ENCODE data around the gene RMDN2. TPM values are rescaled to one million over a fixed set of nuclear protein-coding genes. Genes with fewer than 3 reads are reported as not detected.
A peak's percentile ranks its signal among the peaks of the same experiment; 100 is the strongest.

Gene RMDN2
- polyA plus RNA-seq, 3 donors: 7.0 to 14.3 (median 10.7) TPM

DNA sequence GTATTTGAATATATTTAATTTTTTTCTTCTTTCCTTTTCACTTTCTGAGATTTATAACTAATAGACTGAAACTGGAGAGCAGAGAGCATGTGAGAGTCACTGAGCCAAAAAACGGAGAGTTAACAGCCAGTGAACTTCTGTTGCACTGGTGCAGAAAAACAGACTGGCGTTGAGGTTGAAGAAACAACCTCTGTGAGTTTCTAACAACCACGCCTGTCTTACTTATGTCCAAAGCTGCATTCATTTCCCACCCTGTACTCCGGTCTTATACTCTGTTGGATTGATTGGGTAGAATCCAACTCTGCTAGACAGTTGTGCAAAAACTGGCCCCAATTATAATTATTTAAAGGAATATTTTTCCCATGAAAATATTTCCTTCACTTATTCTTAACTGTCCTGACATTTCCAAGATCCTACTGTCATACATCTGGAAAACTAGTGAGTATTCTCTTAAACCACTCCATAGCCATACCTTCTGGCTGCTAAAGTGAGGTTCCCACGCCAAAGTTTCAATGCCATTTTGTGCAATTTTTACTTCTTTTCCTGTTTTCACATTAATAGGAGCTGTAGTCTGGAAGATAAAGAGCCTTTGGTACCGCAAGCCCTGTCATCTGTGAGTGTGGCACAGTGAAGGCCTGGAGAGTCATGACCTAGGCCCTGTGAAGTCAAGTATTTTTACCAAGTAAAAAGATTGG is 141.5 kb downstream of the RMDN2 start:
- Histone ChIP-seq H3K27ac (ENCODE audit: low read depth in 1 of 2, low read length in 2 of 2) (no peak overlapping the region), H3K9ac (ENCODE audit: insufficient read depth, low read length, poor library complexity, severe bottlenecking) (no peak overlapping the region), H3K79me2 (ENCODE audit: insufficient read depth, low read length) (peaks cover 23% of the 10 kb centered on the region), H3K27me3 (ENCODE audit: control insufficient read depth in 2 of 2, insufficient read depth in 2 of 2, low read length in 2 of 2) (peaks cover 0 to 11% of the 10 kb centered on the region in 2 donors), H3K9me3 (replicated peaks in 1 of 2; ENCODE audit: control insufficient read depth in 1 of 2, insufficient read depth in 1 of 2, low read length in 2 of 2) (no peaks in the 10 kb centered on the region), H3K4me3 (replicated peaks in 1 of 3; ENCODE audit: low read depth in 2 of 3, low read length in 3 of 3) (no peak overlapping the region), H3K4me2 (replicated peaks; ENCODE audit: extremely low read depth, low read length, poor library complexity, severe bottlenecking) (no peak overlapping the region), H4K20me1 (ENCODE audit: insufficient read depth, low read length) (peaks cover 75% of the 10 kb centered on the region), H3K4me1 (ENCODE audit: control insufficient read depth in 1 of 2, insufficient read depth in 2 of 2, low read length in 2 of 2) (peaks cover 39 to 42% of the 10 kb centered on the region in 2 donors), H2AFZ (ENCODE audit: insufficient read depth, low read depth, low read length, poor library complexity, severe bottlenecking) (no peak overlapping the region), H3K36me3 (replicated peaks in 1 of 2; ENCODE audit: control insufficient read depth in 1 of 2, insufficient read depth in 2 of 2, low read length in 2 of 2) (peaks cover 59 to 80% of the 10 kb centered on the region in 2 donors)
- WGBS (ENCODE audit: insufficient coverage): 100% methylated on average over 1 of the region's 6 CpGs
- H3K27me3 Mint-ChIP-seq (ENCODE audit: low read depth in 3 of 3): peaks cover 8 to 14% (median 12%) of the 10 kb centered on the region in 3 donors
- H3K4me3 Mint-ChIP-seq: no peak overlapping the region
- peak overlapping the region in 1 of 7 donors; percentile 17 for H3K27ac Mint-ChIP-seq
- intact Hi-C loops (cut with micrococcal nuclease): no loop called here
- TF ChIP-seq, protein P1, sequence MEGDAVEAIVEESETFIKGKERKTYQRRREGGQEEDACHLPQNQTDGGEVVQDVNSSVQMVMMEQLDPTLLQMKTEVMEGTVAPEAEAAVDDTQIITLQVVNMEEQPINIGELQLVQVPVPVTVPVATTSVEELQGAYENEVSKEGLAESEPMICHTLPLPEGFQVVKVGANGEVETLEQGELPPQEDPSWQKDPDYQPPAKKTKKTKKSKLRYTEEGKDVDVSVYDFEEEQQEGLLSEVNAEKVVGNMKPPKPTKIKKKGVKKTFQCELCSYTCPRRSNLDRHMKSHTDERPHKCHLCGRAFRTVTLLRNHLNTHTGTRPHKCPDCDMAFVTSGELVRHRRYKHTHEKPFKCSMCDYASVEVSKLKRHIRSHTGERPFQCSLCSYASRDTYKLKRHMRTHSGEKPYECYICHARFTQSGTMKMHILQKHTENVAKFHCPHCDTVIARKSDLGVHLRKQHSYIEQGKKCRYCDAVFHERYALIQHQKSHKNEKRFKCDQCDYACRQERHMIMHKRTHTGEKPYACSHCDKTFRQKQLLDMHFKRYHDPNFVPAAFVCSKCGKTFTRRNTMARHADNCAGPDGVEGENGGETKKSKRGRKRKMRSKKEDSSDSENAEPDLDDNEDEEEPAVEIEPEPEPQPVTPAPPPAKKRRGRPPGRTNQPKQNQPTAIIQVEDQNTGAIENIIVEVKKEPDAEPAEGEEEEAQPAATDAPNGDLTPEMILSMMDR (IDR thresholded peaks at IDR 0.05): no peak
- no peak for DNase-seq
- H3K9me3 Mint-ChIP-seq: peaks cover 0 to 6% (median 1%) of the 10 kb centered on the region in 7 donors
- peaks cover 81 to 87% of the 10 kb centered on the region in 2 donors for H3K36me3 Mint-ChIP-seq
- peaks cover 56% of the 10 kb centered on the region for H3K4me1 Mint-ChIP-seq

Other genes with a start within 250 kb of the RMDN2 start
- 100 to 1,000 TPM in 2 of 3 donors, 10 to 100 TPM in 1; 63.2 to 250 (median 162) TPM for gene CYP1B1, start 150.9 kb downstream of the RMDN2 start, polyA plus RNA-seq

Data from CD14-positive monocyte (primary cell).